BJ (cell line): ENCODE measurements around the gene NECTIN2. TPM values are rescaled to one million over a fixed set of nuclear protein-coding genes. Genes with fewer than 3 reads are reported as not detected.

Source experiments
- CTCF ChIA-PET: fragments of 350-600 bp; formaldehyde crosslinking; extraction: SDS; loops from one replicate; lab custom pipeline; 2021; ENCODE audit warnings: antibody characterized with exemption, inconsistent platforms; lab: Yijun Ruan, JAX
- POLR2A ChIA-PET: fragments of 300-600 bp; sonication (Branson Sonifier 250); formaldehyde crosslinking; extraction: SDS; loops from one replicate; lab custom pipeline; 2021; ENCODE audit warnings: antibody characterized with exemption; lab: Charles Lee
- DNase-seq: peaks from one replicate; pipeline ENCODE4 v3.0.0-alpha.2; 2011; ENCODE audit warnings: low read depth
- H3K27me3 ChIP-seq: 2 replicates; pipeline ENCODE4 v1.6.0; 2011; ENCODE audit warnings: low read length; ENCODE audit not compliant: control insufficient read depth, insufficient read depth
- H3K36me3 ChIP-seq: 2 replicates; pipeline ENCODE4 v1.5.1; 2011; ENCODE audit warnings: low read length; ENCODE audit not compliant: control insufficient read depth, insufficient read depth
- H3K4me3 ChIP-seq: 2 replicates; pipeline ENCODE4 v1.5.1; 2011; ENCODE audit warnings: low read depth, mild to moderate bottlenecking, control low read depth, low read length
- CTCF ChIP-seq: IDR thresholded peaks from 2 replicates; pipeline ENCODE4 v1.5.1; 2011; ENCODE audit warnings: low read depth, mild to moderate bottlenecking, control low read depth, inconsistent platforms, low read length, moderate library complexity; ENCODE audit not compliant: insufficient read depth
- polyA plus RNA-seq: library from polyadenylated mRNA; depleted of rRNA; stranded (reverse); fragments of >200 nt; gene quantifications from 2 replicates; pipeline ENCODE4 v1.2.3, GENCODE V29; 2011

NECTIN2 gene
- polyA plus RNA-seq, 1 experiment = 107 TPM

- Histone ChIP-seq H3K4me3 (no peak overlapping the region), H3K27me3 (peaks cover under 1% of the 10 kb centered on the region; the same call in 1 of the 2 replicates), H3K36me3 (peaks cover 7% of the 10 kb centered on the region)
- TF ChIP-seq CTCF = no peak
- POLR2A ChIA-PET = interaction anchor here (0.5 to 0.6 kb wide), 2 partner anchors 9 to 46 kb away, joined by 4 to 5 read pairs; no protein-coding TSS in a partner anchor
- DNase-seq = no peak
- CTCF ChIA-PET = no interaction called here
These were observed 28.2 kb upstream of the NECTIN2 start for GRCh38 chr19:44817725-44818465.

- Histone ChIP-seq H3K4me3 (no peak overlapping the region), H3K36me3 (peaks cover 5% of the 10 kb centered on the region), H3K27me3 (peaks cover 5% of the 10 kb centered on the region; the same call in 1 of the 2 replicates)
- no peak for TF ChIP-seq CTCF
- POLR2A ChIA-PET = no interaction called here
- CTCF ChIA-PET = no interaction called here
- no peak for DNase-seq
These were observed 27.5 kb upstream of the NECTIN2 start for GRCh38 chr19:44818466-44819031.

GRCh38 chr19:44819246-44819832 lies 26.8 kb upstream of the NECTIN2 start:
- POLR2A ChIA-PET = no interaction called here
- Histone ChIP-seq H3K27me3 (peaks cover 5% of the 10 kb centered on the region; the same call in 1 of the 2 replicates), H3K36me3 (peaks cover 2% of the 10 kb centered on the region; the same call in 1 of the 2 replicates), H3K4me3 (no peak overlapping the region)
- TF ChIP-seq CTCF = no peak
- CTCF ChIA-PET = interaction anchor here (1.1 kb wide), 1 partner anchor 25 kb away, joined by 3 read pairs; no protein-coding TSS in a partner anchor
- no peak for DNase-seq

- CTCF ChIA-PET = interaction anchor here (0.8 to 1.2 kb wide), 3 partner anchors 13 to 37 kb away, joined by 3 to 8 read pairs (median 3); no protein-coding TSS in a partner anchor
- no peak for DNase-seq
- H3K36me3 ChIP-seq = no peaks in the 10 kb centered on the region
- no peak overlapping the region for H3K4me3 ChIP-seq
- no peak for TF ChIP-seq CTCF
- POLR2A ChIA-PET = no interaction called here
- peaks cover 5% of the 10 kb centered on the region; the same call in 1 of the 2 replicates for H3K27me3 ChIP-seq
These were observed 25.2 kb upstream of the NECTIN2 start for GRCh38 chr19:44820648-44821609.
